Prostate gland (tissue), 2 donors: ENCODE measurements around the gene CADPS2. TPM values are rescaled to one million over a fixed set of nuclear protein-coding genes. Genes with fewer than 3 reads are reported as not detected.

Experiments
- DNase-seq: peaks from one replicate; pipeline ENCODE4 v3.0.0-alpha.2; 2019; ENCODE audit warnings: low spot score
- H3K27ac ChIP-seq, 2 donors: fragments of 200-600 bp; sonication (generic); 2 replicates each; pipeline ENCODE4 v1.5.1; 2017 to 2019
- H3K27me3 ChIP-seq: fragments of 200-600 bp; sonication (generic); replicated peaks from 2 replicates; pipeline ENCODE4 v1.5.1; 2019; ENCODE audit not compliant: insufficient read depth
- H3K36me3 ChIP-seq, 2 donors: fragments of 200-600 bp; sonication (generic); 1 replicate in 1 of 2; 2 replicates in 1 of 2; pipeline versions ENCODE4 v1.5.1 to v1.8.1; 2017 to 2019
- H3K4me1 ChIP-seq: fragments of 200-600 bp; sonication (generic); replicated peaks from 2 replicates; pipeline ENCODE4 v1.5.1; 2019
- H3K4me3 ChIP-seq, 2 donors: fragments of 200-600 bp; sonication (generic); 2 replicates each; pipeline ENCODE4 v1.5.1; 2017 to 2019
- H3K9me3 ChIP-seq: fragments of 200-600 bp; sonication (generic); 2 replicates; pipeline ENCODE4 v1.5.1; 2017
- CTCF ChIP-seq, 4 experiments: fragments of 200-600 bp in 2 of 4; fragments of 450-650 bp in 2 of 4; sonication (generic) in 2 of 4; IDR thresholded peaks; 1 replicate in 3 of 4; 2 replicates in 1 of 4; pipeline ENCODE4 v1.5.1; 2016 to 2019; ENCODE audit warnings: antibody characterized with exemption in 4 of 4, mild to moderate bottlenecking in 2 of 4, moderate library complexity in 2 of 4
- POLR2A ChIP-seq: fragments of 450-650 bp; IDR thresholded peaks from one replicate; pipeline ENCODE4 v1.6.1; 2016; ENCODE audit warnings: antibody characterized with exemption, mild to moderate bottlenecking
- POLR2AphosphoS5 ChIP-seq: sonication (generic); formaldehyde crosslinking; IDR thresholded peaks from one replicate; pipeline ENCODE4 v1.6.1; 2017; ENCODE audit warnings: antibody characterized with exemption
- WGBS: methylation state at CpG from one replicate; pipeline ENCODE4 v1.1.5; 2018; 5-methylcytosine and 5-hydroxymethylcytosine counted together
- intact Hi-C: fragments of 100-400 bp; cut with DNase I; formaldehyde crosslinking; loops from one replicate; pipeline ENCODE4 v1.14.2; 2022
- total RNA-seq, 2 donors: library from RNA; depleted of rRNA; stranded (reverse); fragments of >200 nt; gene quantifications; one replicate each; pipeline ENCODE4 v1.1.0, GENCODE V29; 2016

CADPS2 gene
- total RNA-seq, 2 donors from 2014 or later: 22.2 to 50.4 TPM

- intact Hi-C loops: no loop called here
- no peaks in the 10 kb centered on the region for H3K9me3 ChIP-seq
- H3K4me3 ChIP-seq: no peak within 1 kb of the TSS
- TF ChIP-seq CTCF (IDR thresholded peaks at IDR 0.05) (no peak), POLR2A (no peak), POLR2AphosphoS5 (no peak)
- H3K36me3 ChIP-seq: no peaks in the 10 kb centered on the region
- DNase-seq: no peak
- no peaks in the 10 kb centered on the region for H3K4me1 ChIP-seq
- H3K27me3 ChIP-seq: no peaks in the 10 kb centered on the region
- H3K27ac ChIP-seq: no peak within 1 kb of the TSS
These were observed 187.2 kb downstream of the CADPS2 start, which contains the start of gene RNF133 for GRCh38 chr7:122699017-122699416. Gene RNF133 (minus strand): TSS chr7:122699117. CDS start chr7:122698918, 199 bp downstream.

GRCh38 chr7:122695816-122696215, 190.4 kb downstream of the CADPS2 start:
- 89% methylated on average over 1 of the region's 1 CpG for WGBS

GRCh38 chr7:122694697-122695096, 191.6 kb downstream of the CADPS2 start:
- H3K36me3 ChIP-seq: no peaks in the 10 kb centered on the region
- no peak for DNase-seq
- intact Hi-C loops: no loop called here

More at GRCh38 chr7:122695816-122696215, 190.4 kb downstream of the CADPS2 start:
- TF ChIP-seq CTCF (IDR thresholded peaks at IDR 0.05): no peak
- no peak for TF ChIP-seq POLR2AphosphoS5
- no peak for TF ChIP-seq POLR2A
- no peaks in the 10 kb centered on the region for H3K9me3 ChIP-seq
- intact Hi-C loops: no loop called here
- H3K27ac ChIP-seq: no peak overlapping the region
- DNase-seq: no peak
- no peaks in the 10 kb centered on the region for H3K36me3 ChIP-seq
- H3K4me1 ChIP-seq: no peaks in the 10 kb centered on the region
- no peak overlapping the region for H3K4me3 ChIP-seq
- no peaks in the 10 kb centered on the region for H3K27me3 ChIP-seq

DNA sequence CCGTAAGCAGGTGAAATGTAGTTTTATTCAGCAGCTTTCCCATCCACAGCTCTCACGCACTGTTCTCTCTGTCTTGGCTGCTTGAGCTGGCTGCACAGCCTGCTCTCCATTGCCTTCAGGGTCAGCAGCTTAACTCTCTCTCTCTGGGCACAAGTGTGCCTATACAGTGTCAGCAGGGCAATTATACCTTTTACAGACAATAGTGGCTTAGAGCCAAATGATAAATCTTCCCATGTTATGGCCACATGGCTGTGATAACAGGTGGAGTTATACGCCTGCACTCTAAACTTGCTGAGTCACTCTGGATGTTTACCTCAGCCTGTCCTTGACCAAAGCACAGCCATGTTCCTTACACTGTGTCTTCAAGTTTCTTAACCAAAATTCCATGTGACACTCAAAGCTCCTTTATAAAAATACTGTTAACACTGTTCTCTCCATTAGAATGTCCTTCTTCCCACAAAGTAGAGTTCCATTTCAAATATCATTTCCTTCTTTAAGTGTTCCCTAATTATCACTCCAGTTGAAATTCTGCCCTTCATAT, 193.4 kb downstream of the CADPS2 start:
- Histone ChIP-seq H3K4me3 (no peak overlapping the region), H3K27ac (no peak overlapping the region), H3K9me3 (no peaks in the 10 kb centered on the region), H3K27me3 (no peaks in the 10 kb centered on the region), H3K4me1 (no peaks in the 10 kb centered on the region), H3K36me3 (no peaks in the 10 kb centered on the region)
- TF ChIP-seq POLR2A: no peak
- TF ChIP-seq CTCF (IDR thresholded peaks at IDR 0.05): no peak
- no peak for TF ChIP-seq POLR2AphosphoS5
- DNase-seq: no peak
- intact Hi-C loops: no loop called here
- WGBS: 93% methylated on average over 3 of the region's 3 CpGs

More at GRCh38 chr7:122694697-122695096, 191.6 kb downstream of the CADPS2 start:
- TF ChIP-seq POLR2A (no peak), POLR2AphosphoS5 (no peak), CTCF (IDR thresholded peaks at IDR 0.05) (no peak)
- Histone ChIP-seq H3K9me3 (no peaks in the 10 kb centered on the region), H3K4me1 (no peaks in the 10 kb centered on the region), H3K27me3 (no peaks in the 10 kb centered on the region), H3K4me3 (no peak overlapping the region), H3K27ac (no peak overlapping the region)
- 87% methylated on average over 2 of the region's 2 CpGs for WGBS

DNA sequence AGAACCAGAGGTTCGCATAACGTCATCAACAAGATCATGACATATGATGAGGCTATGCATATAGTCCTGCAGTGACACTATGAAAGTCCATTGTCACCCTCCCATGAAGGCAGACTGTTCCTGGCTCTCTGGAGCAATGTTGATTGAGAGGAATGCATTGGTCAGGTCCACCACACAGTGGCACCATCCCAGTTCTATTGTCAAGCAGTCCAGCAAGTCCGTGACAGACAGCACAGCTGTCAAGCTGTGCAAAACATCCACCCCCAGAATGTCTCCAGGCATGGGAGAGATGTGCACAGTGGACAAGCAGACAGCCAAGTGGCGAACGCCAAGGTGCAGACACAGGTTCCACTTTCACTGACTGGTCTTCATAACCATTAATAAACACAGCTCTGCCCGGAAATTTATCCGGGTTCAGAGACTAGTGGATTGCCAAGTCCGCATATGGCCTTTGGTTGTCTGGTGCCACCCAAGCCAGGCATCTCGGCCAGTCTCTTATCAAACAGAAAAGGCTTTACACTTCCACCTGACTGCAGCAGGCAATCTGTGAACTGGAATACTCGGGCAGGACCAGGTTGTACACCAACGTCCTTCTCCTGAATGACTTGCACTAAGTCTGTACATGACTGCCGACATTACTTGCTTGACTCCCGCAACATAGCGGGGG, 194.6 kb downstream of the CADPS2 start:
- TF ChIP-seq CTCF (IDR thresholded peaks at IDR 0.05) (no peak), POLR2AphosphoS5 (no peak), POLR2A (no peak)
- H3K27ac ChIP-seq: no peak overlapping the region
- H3K4me1 ChIP-seq: no peaks in the 10 kb centered on the region
- no peak overlapping the region for H3K4me3 ChIP-seq
- no peaks in the 10 kb centered on the region for H3K27me3 ChIP-seq
- intact Hi-C loops: no loop called here
- WGBS: 94% methylated on average over 14 of the region's 14 CpGs
- no peaks in the 10 kb centered on the region for H3K9me3 ChIP-seq
- DNase-seq: no peak
- no peaks in the 10 kb centered on the region for H3K36me3 ChIP-seq
